ENCODE data around the gene PLAC1.

The PLAC1 gene

DNA sequence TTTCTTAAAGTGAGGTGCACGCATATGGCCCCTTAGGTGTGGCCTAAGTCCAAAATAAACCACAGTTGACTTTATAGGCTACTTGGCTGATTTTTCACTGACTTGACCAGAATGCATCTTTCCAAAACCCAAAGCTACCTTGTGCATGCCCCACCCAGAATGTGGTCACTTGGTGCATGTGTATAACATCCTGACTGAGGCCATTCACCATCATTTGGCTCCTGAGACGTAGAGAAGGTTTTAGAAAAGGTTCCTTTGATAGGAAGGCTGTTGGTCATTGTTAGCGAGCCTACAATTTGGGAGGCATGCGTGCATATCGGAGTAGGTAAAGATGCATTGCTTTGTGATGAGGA, 84.6 kb downstream of the PLAC1 start:
- DNase-seq (ENCODE audit: low read depth), result no peak
- no peak overlapping the region for H3K4me3 ChIP-seq (ENCODE audit: low read depth, low read length)
- TF ChIP-seq, protein P1, sequence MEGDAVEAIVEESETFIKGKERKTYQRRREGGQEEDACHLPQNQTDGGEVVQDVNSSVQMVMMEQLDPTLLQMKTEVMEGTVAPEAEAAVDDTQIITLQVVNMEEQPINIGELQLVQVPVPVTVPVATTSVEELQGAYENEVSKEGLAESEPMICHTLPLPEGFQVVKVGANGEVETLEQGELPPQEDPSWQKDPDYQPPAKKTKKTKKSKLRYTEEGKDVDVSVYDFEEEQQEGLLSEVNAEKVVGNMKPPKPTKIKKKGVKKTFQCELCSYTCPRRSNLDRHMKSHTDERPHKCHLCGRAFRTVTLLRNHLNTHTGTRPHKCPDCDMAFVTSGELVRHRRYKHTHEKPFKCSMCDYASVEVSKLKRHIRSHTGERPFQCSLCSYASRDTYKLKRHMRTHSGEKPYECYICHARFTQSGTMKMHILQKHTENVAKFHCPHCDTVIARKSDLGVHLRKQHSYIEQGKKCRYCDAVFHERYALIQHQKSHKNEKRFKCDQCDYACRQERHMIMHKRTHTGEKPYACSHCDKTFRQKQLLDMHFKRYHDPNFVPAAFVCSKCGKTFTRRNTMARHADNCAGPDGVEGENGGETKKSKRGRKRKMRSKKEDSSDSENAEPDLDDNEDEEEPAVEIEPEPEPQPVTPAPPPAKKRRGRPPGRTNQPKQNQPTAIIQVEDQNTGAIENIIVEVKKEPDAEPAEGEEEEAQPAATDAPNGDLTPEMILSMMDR (IDR thresholded peaks at IDR 0.05; ENCODE audit: control insufficient read depth, extremely low read depth, insufficient read depth), result no peak

DNA sequence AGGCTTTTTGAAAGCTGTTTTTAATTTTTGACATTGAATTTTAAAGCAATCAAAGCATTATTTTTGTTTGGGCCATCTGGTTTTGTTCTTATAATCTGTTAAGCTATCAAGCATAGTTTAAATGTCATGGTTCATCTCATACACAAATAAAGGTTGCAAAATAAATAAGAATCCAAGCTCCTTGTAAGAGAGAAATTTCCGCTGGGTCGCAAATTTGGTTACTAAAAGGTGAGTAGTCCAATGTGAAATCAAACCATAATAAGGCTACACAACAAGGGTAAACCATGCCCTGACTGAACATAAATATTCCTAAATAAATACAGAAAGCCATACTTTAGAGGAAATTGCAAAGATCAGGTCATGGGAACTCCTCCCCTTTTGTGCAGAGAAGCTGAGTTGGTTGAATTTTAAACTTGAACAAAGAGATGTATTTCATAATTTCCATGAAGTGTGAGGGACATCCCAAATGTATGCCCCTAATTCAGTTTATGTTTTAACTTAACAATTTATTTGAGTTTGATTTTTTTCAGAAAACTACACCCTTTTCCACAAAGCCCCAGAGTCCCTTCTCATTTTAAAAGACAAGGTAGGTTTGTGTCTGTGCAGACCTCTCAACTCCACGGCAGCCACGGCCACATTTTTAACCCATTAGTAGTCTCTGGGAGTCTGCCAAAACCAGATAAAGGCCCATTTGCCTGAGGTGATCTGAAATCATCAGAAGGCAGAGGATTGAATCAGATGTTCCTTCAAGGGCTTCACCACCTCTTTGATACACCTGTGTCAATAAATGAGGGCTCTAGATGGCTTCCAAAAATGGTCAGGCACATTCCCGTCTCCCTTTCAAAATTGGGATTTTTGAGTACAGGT, 85.2 kb downstream of the PLAC1 start:
- no peak for DNase-seq (ENCODE audit: low read depth)
- H3K4me3 ChIP-seq (ENCODE audit: low read depth, low read length), result no peak overlapping the region
- TF ChIP-seq, protein P1 (IDR thresholded peaks at IDR 0.05; ENCODE audit: control insufficient read depth, extremely low read depth, insufficient read depth), result no peak

DNA sequence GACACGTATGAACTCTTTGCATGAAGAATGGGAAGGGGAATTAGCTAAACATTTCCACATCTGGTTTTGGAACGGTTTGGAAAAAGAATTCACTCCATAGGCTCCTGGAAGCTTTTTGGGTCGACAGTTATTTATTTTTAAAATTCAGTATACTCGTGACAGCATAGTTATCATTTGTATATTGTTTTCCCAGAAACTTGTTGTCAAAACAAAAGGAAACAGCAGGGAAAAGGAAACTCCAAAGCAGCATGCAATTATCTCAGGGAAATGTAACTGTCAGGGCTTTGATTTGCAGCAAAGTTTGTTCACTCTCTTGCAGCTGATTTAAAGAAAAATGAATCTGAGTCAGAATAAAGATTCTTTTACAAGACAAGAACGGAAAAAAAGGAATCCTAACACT, 86.5 kb downstream of the PLAC1 start:
- H3K4me3 ChIP-seq (ENCODE audit: low read depth, low read length), result no peak overlapping the region
- DNase-seq (ENCODE audit: low read depth), result no peak
- TF ChIP-seq, protein P1 (IDR thresholded peaks at IDR 0.05; ENCODE audit: control insufficient read depth, extremely low read depth, insufficient read depth), result no peak

DNA sequence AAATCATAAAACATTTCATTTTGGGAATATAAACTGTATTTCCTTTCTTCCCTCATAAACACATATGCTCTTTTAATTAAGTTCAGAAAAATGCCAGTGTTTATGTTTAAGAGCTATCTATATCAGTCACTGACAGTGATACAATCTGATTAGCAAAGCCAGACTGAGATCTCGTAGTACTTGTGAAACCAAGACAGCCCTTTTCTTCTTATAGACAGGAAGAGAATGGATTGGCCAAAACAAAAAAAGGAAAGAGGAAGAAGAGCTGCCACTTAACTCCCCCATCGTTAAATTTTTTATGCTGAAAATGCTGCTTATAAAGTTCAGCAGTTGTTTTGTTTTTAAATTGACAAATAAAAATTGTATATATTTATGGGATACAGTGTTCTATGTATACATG, 87.4 kb downstream of the PLAC1 start:
- DNase-seq (ENCODE audit: low read depth), result no peak
- TF ChIP-seq, protein P1 (IDR thresholded peaks at IDR 0.05; ENCODE audit: control insufficient read depth, extremely low read depth, insufficient read depth), result no peak
- no peak overlapping the region for H3K4me3 ChIP-seq (ENCODE audit: low read depth, low read length)

DNA sequence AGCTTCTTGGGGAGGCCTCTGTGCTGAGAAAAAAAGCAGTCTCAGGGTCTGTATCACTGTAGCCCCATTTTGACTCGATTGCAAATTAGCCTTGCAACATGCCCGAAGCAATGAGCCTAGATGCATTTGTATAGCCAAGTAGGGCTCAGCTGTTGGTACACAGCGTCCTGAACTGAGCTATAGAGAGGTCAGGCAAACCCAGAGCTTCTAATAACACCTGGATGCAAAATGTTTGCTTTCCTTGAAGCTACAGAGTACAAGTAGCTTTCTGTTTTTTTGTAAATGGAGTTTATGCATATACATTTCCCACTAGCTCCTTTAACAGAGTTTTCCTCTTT, 87.8 kb downstream of the PLAC1 start:
- H3K4me3 ChIP-seq (ENCODE audit: low read depth, low read length), result no peak overlapping the region
- DNase-seq (ENCODE audit: low read depth), result no peak
- TF ChIP-seq, protein P1 (IDR thresholded peaks at IDR 0.05; ENCODE audit: control insufficient read depth, extremely low read depth, insufficient read depth), result no peak

DNA sequence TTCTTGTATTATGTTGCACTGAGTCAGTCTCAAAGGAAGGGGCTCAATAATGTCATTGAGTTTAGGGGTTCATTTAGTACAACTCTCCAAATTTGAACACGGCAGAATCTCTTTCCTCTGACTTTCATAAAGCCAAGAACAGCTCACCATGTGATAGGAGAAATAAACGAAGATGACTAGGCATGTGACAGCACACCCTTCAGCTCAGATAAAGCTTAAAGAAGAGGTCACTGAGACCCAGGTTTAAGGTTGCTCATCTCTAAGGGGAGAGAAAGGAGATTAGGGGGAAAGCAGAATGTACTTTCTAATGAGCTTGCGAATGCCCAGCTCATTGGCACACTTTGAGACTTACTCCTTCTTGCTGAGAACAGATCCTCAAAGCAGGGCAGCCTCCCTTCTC, 89.0 kb downstream of the PLAC1 start:
- TF ChIP-seq, protein P1 (IDR thresholded peaks at IDR 0.05; ENCODE audit: control insufficient read depth, extremely low read depth, insufficient read depth), result no peak

More for the DNA sequence above, 89.0 kb downstream of the PLAC1 start:
- no peak overlapping the region for H3K4me3 ChIP-seq (ENCODE audit: low read depth, low read length)
- no peak for DNase-seq (ENCODE audit: low read depth)

Measured in LNCaP clone FGC (cell line).